GM21423 (cell line): ENCODE results near the gene REG3A.

ENCODE experiments used
- ATAC-seq: cut with Tn5 transposase; IDR thresholded peaks from one replicate; pipeline ENCODE4 v1.9.1; 2021; ENCODE audit warnings: mild to moderate bottlenecking, moderate library complexity; ENCODE audit not compliant: unreplicated experiment

Gene REG3A

GRCh38 chr2:79122676-79123075 lies 36.9 kb downstream of the REG3A start:
- no peak for ATAC-seq

DNA sequence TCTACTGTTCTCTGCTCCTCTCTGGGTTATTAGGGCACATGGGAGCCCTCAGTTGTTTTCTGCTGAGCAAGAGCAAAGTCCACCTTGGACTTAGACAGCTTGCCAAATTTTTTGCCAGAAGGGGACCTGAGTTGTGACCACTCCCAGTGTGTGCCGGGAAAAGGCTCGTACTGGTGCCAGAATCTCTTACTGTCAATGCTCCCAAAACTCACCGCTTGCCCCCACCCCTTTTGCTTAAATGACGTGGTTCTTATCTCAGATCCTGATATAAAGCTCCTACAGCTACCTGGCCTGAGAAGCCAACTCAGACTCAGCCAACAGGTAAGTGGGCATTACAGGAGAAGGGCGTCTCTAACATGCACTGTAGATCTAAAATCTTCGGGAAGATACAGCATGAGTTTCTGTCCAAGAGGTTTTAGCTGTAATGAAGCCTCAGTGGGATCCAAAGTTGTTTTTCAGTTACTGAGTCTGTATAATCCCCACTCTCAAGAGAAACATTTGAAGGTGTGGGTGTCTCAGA lies 39.3 kb downstream of the REG3A start, which contains the start of gene REG1A:
TSS of gene REG1A (plus strand) at position 295 of the 520 bp plus-strand sequence. CDS start 374 bp downstream, outside the sequence.
- ATAC-seq: no peak

DNA sequence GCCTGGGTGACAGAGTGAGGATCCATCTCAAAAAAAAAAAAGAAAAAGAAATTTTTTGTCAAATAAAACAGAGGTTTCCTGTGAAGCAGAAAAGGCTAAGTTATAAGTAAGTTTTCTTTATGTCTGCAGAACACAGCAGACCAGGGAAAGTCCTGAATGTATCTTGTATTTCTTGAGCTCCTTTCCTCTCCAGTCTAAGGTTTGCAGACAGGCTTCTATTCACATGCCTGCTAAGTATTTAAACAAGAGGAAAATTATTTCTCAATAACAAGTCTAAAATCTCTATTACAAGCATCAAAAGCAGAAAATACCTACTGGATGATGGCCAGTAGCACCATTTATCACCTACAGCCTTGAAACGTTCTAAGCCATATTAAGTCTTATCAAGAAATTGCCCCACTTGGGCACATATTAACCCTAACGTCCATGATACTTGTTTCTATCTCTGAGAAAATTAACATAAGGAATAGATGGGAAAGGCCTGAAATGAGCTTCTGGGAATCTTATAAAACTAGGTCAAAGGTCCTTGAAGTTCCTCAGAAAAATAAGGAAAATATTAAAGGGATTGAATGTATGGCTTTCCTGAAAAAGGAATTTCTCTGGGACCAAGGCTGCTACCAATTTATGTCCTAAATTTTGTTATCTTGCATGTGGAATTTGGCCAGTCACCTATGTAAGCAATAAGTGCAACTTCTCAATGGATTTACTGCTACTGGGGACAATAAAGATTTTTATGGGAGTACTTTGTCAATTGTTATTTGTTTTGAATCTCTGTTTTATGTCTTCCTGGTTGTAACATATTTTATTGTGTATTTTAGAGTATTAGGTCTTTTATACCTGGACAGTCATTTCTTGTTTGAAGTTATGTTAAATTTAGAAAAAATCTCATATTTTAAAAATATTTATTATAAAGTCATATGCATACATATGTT lies 42.3 kb downstream of the REG3A start:
- no peak for ATAC-seq

DNA sequence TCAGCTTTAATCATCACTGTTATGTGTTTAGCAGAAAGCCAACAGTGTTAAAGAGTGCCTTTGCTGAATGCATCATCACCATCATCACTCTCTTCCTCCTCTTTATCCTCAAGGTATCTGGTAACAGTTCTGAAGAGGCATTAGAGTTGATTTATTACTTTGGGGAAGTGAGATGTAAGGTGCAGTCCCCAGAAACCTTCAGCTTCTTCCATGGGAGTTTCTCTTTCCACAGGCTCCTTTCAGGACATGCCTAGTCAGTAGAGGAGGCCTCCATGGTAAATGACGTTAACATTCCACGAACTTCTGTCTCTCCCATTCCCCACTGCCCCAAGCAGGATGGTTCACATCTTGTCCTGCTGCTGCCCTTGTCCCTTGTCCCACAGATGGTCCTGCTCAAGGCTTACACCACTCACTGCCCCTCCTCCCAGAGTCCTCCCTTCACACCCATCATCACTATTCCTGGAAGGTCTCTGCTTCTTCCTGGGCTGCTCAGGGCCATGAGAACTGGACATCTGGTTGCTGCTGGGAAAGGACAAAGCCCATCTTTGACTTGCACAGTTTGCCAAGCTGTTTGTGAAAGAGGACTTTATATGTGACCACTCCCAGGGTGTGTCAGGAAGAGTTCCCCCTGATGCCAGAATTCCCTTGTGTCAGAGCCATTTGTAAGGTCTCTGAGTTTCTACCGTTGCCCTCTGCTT lies 44.6 kb downstream of the REG3A start:
- ATAC-seq: no peak

GRCh38 chr2:79112269-79112668 lies 47.3 kb downstream of the REG3A start:
- ATAC-seq: no peak
